Measurements from ENCODE around the gene SIL1. TPM values are rescaled to one million over a fixed set of nuclear protein-coding genes. Genes with fewer than 3 reads are reported as not detected.
A peak's percentile ranks its signal among the peaks of the same experiment; 100 is the strongest.

Gene SIL1
- polyA plus RNA-seq, 2 of the 4 experiments (the other 2 are of a cell fraction), result 27.6 to 45.5 TPM

DNA sequence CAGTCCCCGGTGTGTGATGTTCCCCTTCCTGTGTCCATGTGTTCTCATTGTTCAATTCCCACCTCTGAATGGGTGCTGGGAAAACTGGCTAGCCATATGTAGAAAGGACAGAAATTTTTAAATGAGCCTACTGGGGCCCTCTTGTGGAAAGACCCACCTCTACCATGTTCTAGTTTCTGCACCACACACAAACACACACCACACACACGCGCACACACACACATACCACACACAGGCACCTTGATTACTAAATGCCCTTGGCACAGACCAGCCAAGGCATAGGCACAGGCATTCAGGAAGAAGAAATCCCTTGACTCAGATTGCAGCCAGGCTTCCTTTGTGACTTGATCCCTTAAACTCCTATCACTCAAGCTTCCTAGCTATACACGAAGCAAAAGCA, 60.5 kb downstream of the SIL1 start (continued):
- TF ChIP-seq, protein P1, sequence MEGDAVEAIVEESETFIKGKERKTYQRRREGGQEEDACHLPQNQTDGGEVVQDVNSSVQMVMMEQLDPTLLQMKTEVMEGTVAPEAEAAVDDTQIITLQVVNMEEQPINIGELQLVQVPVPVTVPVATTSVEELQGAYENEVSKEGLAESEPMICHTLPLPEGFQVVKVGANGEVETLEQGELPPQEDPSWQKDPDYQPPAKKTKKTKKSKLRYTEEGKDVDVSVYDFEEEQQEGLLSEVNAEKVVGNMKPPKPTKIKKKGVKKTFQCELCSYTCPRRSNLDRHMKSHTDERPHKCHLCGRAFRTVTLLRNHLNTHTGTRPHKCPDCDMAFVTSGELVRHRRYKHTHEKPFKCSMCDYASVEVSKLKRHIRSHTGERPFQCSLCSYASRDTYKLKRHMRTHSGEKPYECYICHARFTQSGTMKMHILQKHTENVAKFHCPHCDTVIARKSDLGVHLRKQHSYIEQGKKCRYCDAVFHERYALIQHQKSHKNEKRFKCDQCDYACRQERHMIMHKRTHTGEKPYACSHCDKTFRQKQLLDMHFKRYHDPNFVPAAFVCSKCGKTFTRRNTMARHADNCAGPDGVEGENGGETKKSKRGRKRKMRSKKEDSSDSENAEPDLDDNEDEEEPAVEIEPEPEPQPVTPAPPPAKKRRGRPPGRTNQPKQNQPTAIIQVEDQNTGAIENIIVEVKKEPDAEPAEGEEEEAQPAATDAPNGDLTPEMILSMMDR (IDR thresholded peaks at IDR 0.05), result peak; percentile 20; the same call in 1 of the 3 replicates
- TF ChIP-seq SMC3 (IDR thresholded peaks at IDR 0.05) (no peak), MAZ (IDR thresholded peaks at IDR 0.05; ENCODE audit: borderline replicate concordance, low read depth, low read length) (no peak)

DNA sequence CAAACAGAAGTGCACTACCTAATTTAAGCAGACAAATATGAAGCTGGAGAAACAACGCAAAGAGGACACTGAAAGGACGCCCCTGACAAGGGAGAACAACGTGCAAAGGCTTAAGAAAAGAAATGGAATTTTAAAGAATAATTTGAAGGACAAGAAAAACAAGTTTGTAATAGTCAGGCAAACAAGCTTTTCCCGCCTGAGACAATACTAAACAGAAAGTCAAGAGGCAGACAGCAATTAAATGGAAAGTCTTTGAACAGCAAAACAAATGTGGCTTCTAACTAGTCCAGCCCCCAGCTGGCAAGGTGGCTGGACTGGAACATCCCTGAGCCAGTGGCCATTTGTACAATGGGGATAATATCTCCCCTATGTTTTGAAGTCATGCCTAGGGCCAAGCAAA, 63.3 kb downstream of the SIL1 start:
- Histone ChIP-seq H3K4me1 (peaks cover 16% of the 10 kb centered on the region; the same call in 2 of the 3 replicates), H3K9me3 (no peaks in the 10 kb centered on the region), H3K4me2 (no peak overlapping the region), H3K4me3 (no peak overlapping the region), H3K27ac (no peak overlapping the region)
- ATAC-seq, result no peak
- TF ChIP-seq ZFP36 (IDR thresholded peaks at IDR 0.05; ENCODE audit: borderline replicate concordance, partially characterized antibody), result no peak
- TF ChIP-seq EP300 (IDR thresholded peaks at IDR 0.05), result no peak
- TF ChIP-seq POLR2A (IDR thresholded peaks at IDR 0.05; ENCODE audit: low read length), result no peak
- TF ChIP-seq HOXB5 (CRISPR knock-in tag; IDR thresholded peaks at IDR 0.05), result no peak
- TF ChIP-seq, protein P2, sequence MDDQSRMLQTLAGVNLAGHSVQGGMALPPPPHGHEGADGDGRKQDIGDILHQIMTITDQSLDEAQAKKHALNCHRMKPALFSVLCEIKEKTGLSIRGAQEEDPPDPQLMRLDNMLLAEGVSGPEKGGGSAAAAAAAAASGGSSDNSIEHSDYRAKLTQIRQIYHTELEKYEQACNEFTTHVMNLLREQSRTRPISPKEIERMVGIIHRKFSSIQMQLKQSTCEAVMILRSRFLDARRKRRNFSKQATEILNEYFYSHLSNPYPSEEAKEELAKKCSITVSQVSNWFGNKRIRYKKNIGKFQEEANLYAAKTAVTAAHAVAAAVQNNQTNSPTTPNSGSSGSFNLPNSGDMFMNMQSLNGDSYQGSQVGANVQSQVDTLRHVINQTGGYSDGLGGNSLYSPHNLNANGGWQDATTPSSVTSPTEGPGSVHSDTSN (IDR thresholded peaks at IDR 0.05), result no peak
- no peak for TF ChIP-seq ZNF302 (CRISPR knock-in tag; IDR thresholded peaks at IDR 0.05)
- TF ChIP-seq, protein P3, sequence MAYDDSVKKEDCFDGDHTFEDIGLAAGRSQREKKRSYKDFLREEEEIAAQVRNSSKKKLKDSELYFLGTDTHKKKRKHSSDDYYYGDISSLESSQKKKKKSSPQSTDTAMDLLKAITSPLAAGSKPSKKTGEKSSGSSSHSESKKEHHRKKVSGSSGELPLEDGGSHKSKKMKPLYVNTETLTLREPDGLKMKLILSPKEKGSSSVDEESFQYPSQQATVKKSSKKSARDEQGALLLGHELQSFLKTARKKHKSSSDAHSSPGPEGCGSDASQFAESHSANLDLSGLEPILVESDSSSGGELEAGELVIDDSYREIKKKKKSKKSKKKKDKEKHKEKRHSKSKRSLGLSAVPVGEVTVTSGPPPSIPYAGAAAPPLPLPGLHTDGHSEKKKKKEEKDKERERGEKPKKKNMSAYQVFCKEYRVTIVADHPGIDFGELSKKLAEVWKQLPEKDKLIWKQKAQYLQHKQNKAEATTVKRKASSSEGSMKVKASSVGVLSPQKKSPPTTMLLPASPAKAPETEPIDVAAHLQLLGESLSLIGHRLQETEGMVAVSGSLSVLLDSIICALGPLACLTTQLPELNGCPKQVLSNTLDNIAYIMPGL (CRISPR knock-in tag; IDR thresholded peaks at IDR 0.05; ENCODE audit: borderline replicate concordance), result no peak
- TF ChIP-seq POLR2AphosphoS2 (conservative IDR thresholded peaks at IDR 0.05; ENCODE audit: low read length), result no peak
- TF ChIP-seq, protein P4, sequence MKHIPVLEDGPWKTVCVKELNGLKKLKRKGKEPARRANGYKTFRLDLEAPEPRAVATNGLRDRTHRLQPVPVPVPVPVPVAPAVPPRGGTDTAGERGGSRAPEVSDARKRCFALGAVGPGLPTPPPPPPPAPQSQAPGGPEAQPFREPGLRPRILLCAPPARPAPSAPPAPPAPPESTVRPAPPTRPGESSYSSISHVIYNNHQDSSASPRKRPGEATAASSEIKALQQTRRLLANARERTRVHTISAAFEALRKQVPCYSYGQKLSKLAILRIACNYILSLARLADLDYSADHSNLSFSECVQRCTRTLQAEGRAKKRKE (CRISPR knock-in tag; IDR thresholded peaks at IDR 0.05; ENCODE audit: low read depth), result no peak
- no peak for TF ChIP-seq RNF2 (IDR thresholded peaks at IDR 0.05; ENCODE audit: borderline replicate concordance, low read depth)
- DNase-seq (ENCODE audit: low read depth in 1 of 2, low spot score in 1 of 2), result no peak
- 59% methylated on average over 4 of the region's 4 CpGs for WGBS (ENCODE audit: missing lambda C conversion rate)
- ChIA-PET CTCF (interaction anchor here (0.6 to 2.5 kb wide), 4 partner anchors 9 to 920 kb away, joined by 3 to 7 read pairs (median 3); no protein-coding TSS in a partner anchor), POLR2A (interaction anchor here (0.6 to 1.1 kb wide), 2 partner anchors 63 to 71 kb away, joined by 3 to 5 read pairs; partner anchors contain the start of gene SIL1)
- no peak for FAIRE-seq

DNA sequence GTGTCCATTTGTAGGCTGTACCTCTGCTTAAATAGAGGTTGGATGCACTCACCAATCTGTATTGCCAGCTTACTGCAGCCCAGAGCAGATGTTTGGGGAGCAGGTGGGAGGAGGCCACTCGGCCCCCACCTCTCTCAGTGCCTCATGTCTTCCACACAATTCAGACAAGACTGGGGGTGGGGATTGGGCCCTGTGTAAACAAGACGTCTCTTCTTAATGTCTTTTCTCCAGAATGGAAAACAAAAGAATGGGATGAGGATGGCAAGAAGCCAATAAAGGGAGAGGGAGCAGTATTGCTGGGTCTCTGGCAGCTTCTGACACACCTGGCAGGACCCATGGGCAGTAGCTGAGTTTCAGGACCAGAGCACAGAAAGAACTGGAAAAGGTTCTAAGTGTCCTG, 64.9 kb downstream of the SIL1 start:
- Histone ChIP-seq H3K27ac (no peak overlapping the region), H3K4me2 (no peak overlapping the region), H3K9me3 (no peaks in the 10 kb centered on the region), H3K4me3 (no peak overlapping the region), H3K4me1 (peaks cover 6% of the 10 kb centered on the region; the same call in 1 of the 3 replicates)
- ATAC-seq (no peak), FAIRE-seq (no peak), DNase-seq (ENCODE audit: low read depth in 1 of 2, low spot score in 1 of 2) (no peak)
- 31% methylated on average over 2 of the region's 2 CpGs for WGBS (ENCODE audit: missing lambda C conversion rate)
- no peak for TF ChIP-seq NPAS2 (CRISPR knock-in tag; IDR thresholded peaks at IDR 0.05; ENCODE audit: borderline replicate concordance)
- TF ChIP-seq, protein P3 (CRISPR knock-in tag; IDR thresholded peaks at IDR 0.05; ENCODE audit: borderline replicate concordance), result no peak
- ChIA-PET CTCF (no interaction called here), POLR2A (no interaction called here)

Data from A549 (cell line).